GM18526 (cell line): Measurements from ENCODE around the gene FSTL4.

ENCODE experiments used
- POLR2A ChIP-seq: IDR thresholded peaks from 3 replicates; pipeline ENCODE4 v1.6.1; 2011; ENCODE audit not compliant: insufficient read length; ENCODE audit errors: extremely low read depth

Gene FSTL4

DNA sequence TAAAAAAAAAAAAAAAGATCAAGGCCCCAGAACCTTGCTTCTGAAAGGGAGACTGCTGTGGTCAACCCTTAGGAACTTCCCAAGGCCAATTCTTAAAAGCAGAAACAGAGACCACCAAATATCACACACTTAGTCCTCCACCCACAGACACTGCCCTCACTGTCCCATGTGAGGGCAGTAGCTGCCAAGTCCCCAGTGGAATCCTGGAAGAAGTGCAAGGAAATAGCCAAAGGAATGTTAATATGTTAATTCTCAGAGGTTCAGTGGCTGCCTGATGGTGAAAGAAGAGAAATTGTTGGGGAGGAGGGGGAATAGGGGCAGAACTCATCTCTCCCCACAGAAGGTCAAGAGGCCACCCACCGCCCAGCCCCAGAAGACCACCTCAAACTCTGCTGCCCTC is 23.1 kb downstream of the FSTL4 start:
- TF ChIP-seq POLR2A: no peak

DNA sequence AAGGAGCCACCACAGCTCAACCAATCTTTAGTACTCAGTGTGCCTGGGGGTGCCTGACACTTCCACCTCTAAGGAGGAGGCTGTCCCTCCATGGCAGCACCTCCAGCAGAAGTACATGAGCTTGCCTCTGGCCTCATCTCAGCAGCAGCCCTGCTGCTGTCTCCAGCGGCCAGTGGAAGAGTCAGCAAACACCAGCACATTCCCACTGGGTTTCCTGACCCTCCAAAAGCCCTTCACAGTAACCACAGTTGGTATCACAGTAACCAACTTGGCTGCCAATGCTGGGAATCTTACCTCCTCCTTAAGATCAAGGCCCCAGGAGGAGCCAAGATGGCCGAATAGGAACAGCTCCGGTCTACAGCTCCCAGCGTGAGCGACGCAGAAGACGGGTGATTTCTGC is 29.4 kb downstream of the FSTL4 start:
- TF ChIP-seq POLR2A: no peak

DNA sequence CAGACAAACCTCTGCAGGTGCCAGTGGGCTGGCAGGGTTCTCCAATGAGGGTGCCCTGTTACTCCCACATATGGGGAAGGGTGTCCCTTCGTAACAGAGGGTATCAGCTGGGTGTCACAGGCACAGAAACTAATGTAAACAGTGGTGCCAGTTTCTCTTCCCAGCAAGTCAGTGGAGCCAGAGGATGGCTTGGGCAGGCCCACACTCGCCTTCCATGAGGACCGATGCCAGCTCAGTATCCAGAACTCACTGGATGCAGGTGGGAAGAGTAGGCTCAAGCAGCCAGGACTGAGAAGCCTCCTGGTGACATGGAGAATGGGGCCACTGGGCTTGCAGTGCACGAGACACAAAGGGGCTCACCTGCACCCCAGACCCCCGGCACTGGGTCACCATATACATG is 30.4 kb downstream of the FSTL4 start:
- no peak for TF ChIP-seq POLR2A

DNA sequence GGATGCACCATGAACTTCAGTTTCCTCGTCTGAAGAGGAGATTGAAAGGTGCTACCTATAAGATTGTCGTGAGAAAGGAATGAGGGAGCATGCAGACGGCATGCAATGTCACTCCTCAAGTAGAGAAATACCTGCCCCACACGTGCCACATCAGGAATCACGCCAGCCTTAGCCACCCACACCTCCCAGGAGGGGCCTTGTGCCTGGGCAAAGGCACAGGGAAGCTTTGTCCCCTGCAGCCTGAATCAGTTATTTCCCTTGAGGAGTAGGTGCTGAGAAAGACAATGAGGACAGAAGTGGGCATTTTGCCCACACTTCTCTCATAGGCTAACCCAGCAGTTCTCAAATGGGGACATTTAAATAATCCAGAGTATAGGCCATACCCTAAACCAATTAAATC is 31.0 kb downstream of the FSTL4 start:
- TF ChIP-seq POLR2A: no peak

DNA sequence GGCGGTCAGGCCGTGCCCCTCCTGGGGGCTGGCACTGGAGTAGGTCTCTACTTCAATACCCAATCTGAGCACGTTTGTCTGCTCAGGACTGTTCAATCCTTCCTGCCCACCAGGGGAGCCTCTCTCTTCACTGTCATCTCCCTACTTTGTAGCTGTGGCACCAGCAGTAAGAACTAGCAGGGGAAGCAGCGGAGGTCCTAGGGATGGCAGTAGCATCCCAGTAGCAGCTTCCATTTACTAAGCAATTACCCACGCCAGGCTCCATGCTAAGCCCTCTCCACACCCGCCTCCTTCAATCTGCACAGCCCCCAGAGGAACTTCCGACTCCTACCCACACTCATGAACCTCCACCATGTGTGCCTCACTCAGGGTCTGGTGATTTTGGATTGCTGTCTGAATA is 31.7 kb downstream of the FSTL4 start:
- no peak for TF ChIP-seq POLR2A

DNA sequence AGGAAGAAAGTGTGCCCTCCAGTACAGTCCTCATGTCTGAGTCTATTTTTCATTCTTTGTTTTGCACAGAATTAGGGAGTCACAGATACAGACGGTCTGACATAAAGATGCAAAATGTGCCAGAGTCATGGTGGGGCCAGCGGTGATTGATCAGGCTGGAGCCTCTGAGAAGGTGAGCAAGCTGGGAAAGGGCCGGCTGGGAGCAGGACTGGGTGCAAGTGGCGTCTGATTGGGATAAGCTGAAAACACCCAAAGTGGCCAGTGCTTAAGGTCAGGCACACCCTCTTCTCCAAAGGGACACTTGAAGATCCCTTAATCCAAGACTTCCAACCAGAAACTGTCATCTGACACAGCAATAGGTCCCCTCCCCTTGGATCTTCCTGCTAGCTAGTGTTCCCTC is 32.6 kb downstream of the FSTL4 start:
- no peak for TF ChIP-seq POLR2A

DNA sequence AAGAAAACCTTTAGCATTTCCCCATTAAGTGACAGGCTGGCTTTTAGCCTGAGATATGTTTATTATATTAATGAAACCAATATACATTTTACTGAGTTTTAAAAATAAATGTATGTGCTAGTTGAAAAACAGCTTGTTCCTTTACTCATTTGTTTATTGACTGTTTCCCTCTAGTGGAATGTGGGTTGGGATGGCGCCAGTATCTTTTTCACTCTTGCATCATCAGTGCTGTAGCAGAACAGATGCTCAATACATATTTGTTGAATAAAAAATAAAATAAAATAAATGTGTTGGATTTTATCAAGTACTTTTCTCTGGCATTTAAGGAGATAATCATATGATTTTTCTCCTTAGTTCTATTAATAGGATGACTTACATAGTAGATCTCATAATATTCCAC is 43.0 kb downstream of the FSTL4 start:
- no peak for TF ChIP-seq POLR2A

DNA sequence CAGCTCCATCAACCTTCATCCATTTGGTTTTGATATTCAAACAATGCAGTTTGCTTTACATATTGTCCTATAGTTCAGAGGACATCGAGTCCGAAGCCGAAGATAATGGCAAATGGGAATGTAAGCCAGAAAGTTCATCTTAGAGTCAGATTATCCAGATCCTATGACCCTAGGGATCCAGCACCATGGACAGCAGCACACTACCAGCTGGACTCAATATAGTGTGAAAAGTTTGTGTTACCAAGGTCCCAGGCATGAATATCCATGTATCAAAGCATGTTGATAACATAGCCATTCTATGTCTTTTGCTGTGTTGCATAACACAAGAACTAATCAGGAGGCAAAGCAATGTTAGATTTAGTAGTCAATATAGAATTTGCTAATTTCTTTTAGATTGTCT is 46.3 kb downstream of the FSTL4 start:
- no peak for TF ChIP-seq POLR2A

DNA sequence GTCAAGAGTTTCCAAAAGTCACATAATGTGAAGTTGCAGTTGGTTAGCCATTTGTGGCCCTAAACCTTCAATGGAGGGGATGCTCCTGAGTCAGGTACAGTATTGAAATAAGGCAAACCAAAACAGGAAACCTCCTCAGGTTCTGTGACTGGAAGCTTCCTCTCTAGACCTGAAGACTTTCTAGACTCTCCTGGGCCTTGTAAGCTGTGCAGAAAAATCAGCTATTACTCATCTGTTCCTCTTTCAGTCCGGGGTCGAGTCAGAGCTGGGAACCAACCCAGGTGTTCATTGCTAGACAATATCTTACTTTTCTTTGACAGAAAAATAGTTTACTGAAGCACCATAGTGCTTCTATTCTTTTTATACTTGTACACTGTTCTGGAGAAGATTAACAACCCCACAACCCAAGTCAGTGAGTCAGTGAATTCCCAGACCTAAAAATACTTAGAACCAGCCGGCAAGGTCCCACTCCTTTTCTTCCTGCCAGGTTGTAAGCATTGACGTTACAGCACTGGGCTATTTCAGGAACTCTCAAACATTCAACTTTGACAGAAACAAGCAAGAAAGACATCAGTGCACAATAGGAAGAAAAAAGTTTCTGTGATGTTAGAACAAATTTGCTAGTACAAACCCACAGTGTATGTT is 47.3 kb downstream of the FSTL4 start:
- no peak for TF ChIP-seq POLR2A

DNA sequence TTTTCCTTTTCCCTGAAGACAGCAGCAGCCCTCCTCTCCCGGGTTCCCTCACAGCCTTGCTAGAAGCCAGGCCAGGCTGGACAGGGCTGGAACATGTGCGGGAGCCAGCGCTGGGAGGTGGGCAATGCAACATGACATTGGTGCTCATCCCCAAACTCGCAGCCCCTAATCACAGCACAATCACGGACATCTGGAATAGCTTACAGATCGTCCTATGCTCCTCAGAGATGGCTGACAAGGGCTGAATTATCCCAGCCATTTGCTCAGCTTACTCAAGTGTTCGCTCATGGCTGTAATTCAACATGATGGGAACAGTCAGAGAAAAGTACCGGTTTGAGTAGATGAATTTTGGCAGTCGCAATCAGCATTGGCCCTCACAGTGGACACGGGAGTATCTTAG is 49.8 kb downstream of the FSTL4 start:
- no peak for TF ChIP-seq POLR2A

DNA sequence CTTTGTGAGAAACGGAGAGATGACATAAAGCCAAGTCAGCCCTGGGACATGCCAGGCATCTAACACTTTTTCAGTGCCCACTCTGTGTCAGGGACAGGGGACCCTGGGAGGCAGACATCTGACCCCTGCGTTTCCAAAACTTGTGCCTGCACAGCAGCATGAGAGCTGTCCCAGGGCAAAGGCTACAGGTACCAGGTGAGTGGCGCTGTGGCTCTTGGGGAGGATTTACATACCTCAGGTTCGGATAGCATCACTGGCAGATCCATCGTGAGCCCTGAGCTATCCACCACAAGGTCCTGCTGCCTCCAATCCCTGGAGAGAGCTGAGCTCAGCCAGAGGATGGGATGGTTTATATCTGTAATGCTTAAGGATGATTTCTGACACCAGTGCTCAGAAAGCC is 52.4 kb downstream of the FSTL4 start:
- no peak for TF ChIP-seq POLR2A

DNA sequence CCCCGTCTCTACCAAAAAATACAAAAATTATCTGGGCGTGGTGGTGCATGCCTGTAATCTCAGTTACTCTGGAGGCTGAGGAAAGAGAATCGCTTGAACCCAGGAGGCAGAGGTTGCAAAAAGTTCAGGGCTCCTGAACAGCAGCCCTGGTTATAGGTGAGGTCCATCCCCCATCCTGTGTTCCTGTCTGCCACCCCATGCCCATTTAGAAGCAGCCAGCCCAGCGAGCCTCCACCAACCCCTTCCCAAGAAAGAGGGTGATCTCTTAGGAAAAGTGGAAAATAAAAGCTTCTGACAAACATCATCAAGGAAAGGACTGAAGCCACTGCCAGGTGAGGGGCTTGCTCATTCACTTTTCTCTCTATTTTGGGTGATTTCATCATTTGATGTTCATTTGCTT is 55.8 kb downstream of the FSTL4 start:
- no peak for TF ChIP-seq POLR2A

DNA sequence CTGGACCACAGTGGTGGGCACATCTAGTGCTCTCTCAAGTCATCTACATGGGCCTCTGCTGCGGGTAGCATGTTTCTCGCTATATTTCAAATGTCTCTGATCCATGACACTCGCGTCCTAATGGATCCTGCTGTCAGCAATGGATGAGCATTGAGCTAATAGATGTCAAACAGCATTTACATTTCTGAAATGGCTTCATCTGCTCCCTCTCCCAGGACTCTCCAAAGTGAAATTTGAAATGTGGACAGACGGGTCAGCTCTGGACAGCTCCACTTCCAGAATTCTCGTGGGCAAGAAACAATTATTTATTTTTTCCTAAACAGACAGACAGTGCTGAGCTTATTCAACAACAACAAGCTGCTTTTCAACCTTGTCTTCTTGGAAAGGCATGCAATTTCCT is 58.1 kb downstream of the FSTL4 start:
- no peak for TF ChIP-seq POLR2A

DNA sequence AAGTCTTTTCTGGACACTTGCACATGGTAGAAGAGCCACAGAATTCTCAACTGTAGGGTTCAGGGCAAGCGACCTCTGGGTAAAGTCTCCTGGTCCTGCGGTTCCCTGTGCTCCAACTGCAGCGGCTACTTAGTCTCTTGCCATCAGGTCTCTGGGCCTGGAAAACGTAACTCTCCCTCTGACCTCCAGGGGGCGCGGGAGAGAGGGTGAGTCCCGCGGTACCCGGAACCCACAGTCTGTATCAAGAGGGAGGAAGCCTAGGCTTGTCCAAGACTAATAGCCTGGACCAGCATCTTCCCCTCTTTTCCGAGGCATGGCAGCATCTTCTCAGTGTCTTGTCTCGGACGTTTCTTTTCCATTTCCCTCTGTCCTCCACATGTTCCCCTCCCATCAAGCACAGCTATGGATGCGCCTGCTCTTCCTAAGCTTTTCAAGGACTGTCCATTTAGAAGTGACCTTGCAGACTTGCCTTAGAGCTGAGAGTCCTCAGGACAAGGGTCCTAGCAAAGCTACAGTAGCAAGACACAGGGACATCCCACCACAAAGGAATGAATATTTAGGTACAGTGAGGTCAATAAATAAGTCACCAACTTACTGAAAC is 59.3 kb downstream of the FSTL4 start:
- TF ChIP-seq POLR2A: no peak

DNA sequence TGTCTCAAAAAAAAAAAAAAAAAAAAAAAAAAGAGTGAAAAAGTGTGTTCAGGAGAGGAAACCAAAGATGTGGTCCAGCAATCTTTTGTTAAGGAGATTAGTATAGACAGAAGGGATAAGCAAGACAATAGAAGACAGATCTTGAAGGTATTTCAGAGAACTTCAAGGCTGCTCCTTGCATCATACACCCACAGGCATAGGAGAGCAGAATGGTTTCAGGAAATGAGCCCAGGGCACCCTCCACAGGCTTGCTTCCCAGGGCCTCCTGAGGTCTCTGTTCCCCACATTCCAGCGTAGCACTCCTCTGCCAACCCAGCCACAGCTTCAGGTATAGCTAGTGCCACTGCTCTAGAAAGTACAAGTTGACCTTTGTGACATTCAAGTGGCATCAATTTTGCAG is 65.8 kb downstream of the FSTL4 start:
- TF ChIP-seq POLR2A: no peak

DNA sequence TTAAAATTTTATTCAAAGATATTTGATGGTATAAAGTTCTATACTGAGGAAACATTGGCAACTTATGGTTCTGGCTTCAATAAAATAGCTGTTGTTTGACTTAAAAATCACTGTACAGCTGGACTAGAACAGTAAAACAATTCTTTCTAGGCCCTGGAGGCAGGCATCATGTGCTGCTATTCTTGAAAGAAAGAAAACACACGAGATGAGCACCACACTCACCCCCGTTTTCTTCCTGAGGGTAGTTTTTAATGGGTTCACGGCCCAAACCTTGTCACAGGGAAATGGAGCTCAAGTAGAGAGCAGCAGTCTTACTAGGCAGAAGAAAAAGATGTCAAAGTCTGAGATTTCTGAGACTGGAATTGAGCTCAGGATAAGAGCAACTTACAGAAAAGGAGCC is 68.0 kb downstream of the FSTL4 start:
- TF ChIP-seq POLR2A: no peak

DNA sequence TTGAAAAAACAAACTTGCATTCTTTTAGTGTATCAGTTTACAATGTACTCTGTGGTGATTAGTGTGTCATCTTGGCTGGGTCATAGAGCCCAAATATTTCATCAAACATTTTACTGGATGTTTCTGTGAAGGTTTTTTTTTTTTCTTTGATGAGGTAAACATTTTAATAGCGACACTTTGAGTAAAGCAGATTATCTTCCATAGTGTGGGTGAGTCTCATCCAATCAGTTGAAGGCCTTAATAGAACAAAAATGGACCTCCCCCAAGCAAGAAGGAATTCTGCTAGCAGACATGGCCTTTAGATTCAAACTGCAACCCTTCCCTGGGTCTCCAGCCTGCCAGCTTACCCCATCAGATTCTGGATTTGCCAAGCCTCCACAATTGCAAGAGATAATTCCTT is 72.5 kb downstream of the FSTL4 start:
- no peak for TF ChIP-seq POLR2A
